ENCODE data around the gene BRD4.

The BRD4 gene

GRCh38 chr19:15307169-15307568 lies 25.2 kb downstream of the BRD4 start:
- no peak for DNase-seq

- DNase-seq = no peak
These were observed 26.6 kb downstream of the BRD4 start for GRCh38 chr19:15305582-15306334.

- no peak for DNase-seq
These were observed 28.1 kb downstream of the BRD4 start for GRCh38 chr19:15304140-15304705.

- no peak for DNase-seq
These were observed 29.1 kb downstream of the BRD4 start for GRCh38 chr19:15303105-15303780.

GRCh38 chr19:15300533-15301197 lies 31.7 kb downstream of the BRD4 start:
- DNase-seq = no peak

GRCh38 chr19:15299568-15300409 lies 32.5 kb downstream of the BRD4 start:
- DNase-seq = no peak

- DNase-seq = no peak
These were observed 33.3 kb downstream of the BRD4 start for GRCh38 chr19:15298847-15299567.

- no peak for DNase-seq
These were observed 34.7 kb downstream of the BRD4 start for GRCh38 chr19:15297416-15298224.

- no peak for DNase-seq
These were observed 35.4 kb downstream of the BRD4 start for GRCh38 chr19:15296841-15297415.

GRCh38 chr19:15296353-15296752 lies 36.0 kb downstream of the BRD4 start:
- no peak for DNase-seq

GRCh38 chr19:15294561-15294990 lies 37.8 kb downstream of the BRD4 start:
- no peak for DNase-seq

- DNase-seq = no peak
These were observed 38.4 kb downstream of the BRD4 start for GRCh38 chr19:15293781-15294491.

- DNase-seq = no peak
These were observed 39.3 kb downstream of the BRD4 start for GRCh38 chr19:15292847-15293582.

GRCh38 chr19:15292140-15292539 lies 40.2 kb downstream of the BRD4 start:
- DNase-seq = no peak

GRCh38 chr19:15291548-15292021 lies 40.8 kb downstream of the BRD4 start:
- no peak for DNase-seq

- DNase-seq = no peak
These were observed 41.2 kb downstream of the BRD4 start for GRCh38 chr19:15291089-15291488.

- DNase-seq = no peak
These were observed 42.2 kb downstream of the BRD4 start for GRCh38 chr19:15290166-15290565.

GRCh38 chr19:15289673-15290072 lies 42.7 kb downstream of the BRD4 start:
- no peak for DNase-seq
